Tibial nerve (tissue), 4 donors: ENCODE measurements around the gene TMEM72.

ENCODE experiments used
- CTCF ChIP-seq, 5 experiments: fragments of 200-600 bp in 3 of 5; fragments of 450-650 bp in 2 of 5; sonication (generic) in 3 of 5; IDR thresholded peaks; one replicate each; pipeline ENCODE4 v1.5.1; 2016 to 2019; ENCODE audit warnings: antibody characterized with exemption in 5 of 5, mild to moderate bottlenecking in 3 of 5, moderate library complexity in 2 of 5
- EP300 ChIP-seq, 2 donors: sonication (generic); formaldehyde crosslinking; IDR thresholded peaks; one replicate each; pipeline ENCODE4 v1.6.1; 2017; ENCODE audit warnings: antibody characterized with exemption in 2 of 2, mild to moderate bottlenecking in 1 of 2

- TF ChIP-seq CTCF (IDR thresholded peaks at IDR 0.05) (no peak), EP300 (IDR thresholded peaks at IDR 0.05) (no peak)
Observed at GRCh38 chr10:44983066-44983894, 72.1 kb downstream of the TMEM72 start.
